B cell (primary cell): ENCODE data around the gene RAPH1. TPM values are rescaled to one million over a fixed set of nuclear protein-coding genes. Genes with fewer than 3 reads are reported as not detected.

Experiments used
- ATAC-seq: fragments of 200-7000 bp; cut with Tn5 transposase; one replicate; pipeline ENCODE4 v1.10.0; 2021; ENCODE audit warnings: low read depth, mild to moderate bottlenecking, moderate number of reproducible peaks, moderate library complexity
- CTCF ChIA-PET: fragments of 350-600 bp; sonication (Branson Sonifier 250); formaldehyde crosslinking; loops from one replicate; lab custom pipeline; 2021; ENCODE audit warnings: antibody characterized with exemption, inconsistent platforms; lab: Charles Lee
- POLR2A ChIA-PET: fragments of 350-600 bp; sonication (Branson Sonifier 250); formaldehyde crosslinking; loops from one replicate; lab custom pipeline; 2021; ENCODE audit warnings: antibody characterized with exemption; lab: Charles Lee
- DNase-seq: peaks from one replicate; pipeline ENCODE4 v3.0.0; 2013
- H2AFZ ChIP-seq: 2 replicates; pipeline ENCODE4 v1.6.1; 2012; ENCODE audit warnings: mild to moderate bottlenecking, low read depth, low read length; ENCODE audit not compliant: insufficient read depth, poor library complexity, severe bottlenecking
- H3K27ac ChIP-seq, 2 donors: 1 replicate in 1 of 2; 2 replicates in 1 of 2; pipeline ENCODE4 v1.5.1; 2012 to 2013; ENCODE audit warnings: low read length in 2 of 2, mild to moderate bottlenecking in 2 of 2, moderate library complexity in 1 of 2
- H3K27me3 ChIP-seq, 4 experiments: fragments of 200-600 bp in 1 of 4; sonication (generic) in 1 of 4; replicated peaks in 1 of 4; 1 replicate in 2 of 4; 2 replicates in 2 of 4; pipeline versions ENCODE4 v1.6.1 to v1.7.0; 2013 to 2016; ENCODE audit warnings: low read length in 3 of 4, mild to moderate bottlenecking in 2 of 4, mixed read lengths in 1 of 4, moderate library complexity in 1 of 4; ENCODE audit not compliant: insufficient read depth in 4 of 4, control insufficient read depth in 3 of 4; ENCODE audit errors: control extremely low read depth in 1 of 4
- H3K36me3 ChIP-seq, 2 experiments: replicated peaks in 1 of 2; 1 replicate in 1 of 2; 2 replicates in 1 of 2; pipeline versions ENCODE4 v1.6.1 to v1.7.1; 2013; ENCODE audit warnings: low read length in 1 of 2; ENCODE audit not compliant: insufficient read depth in 2 of 2, control insufficient read depth in 1 of 2; ENCODE audit errors: control extremely low read depth in 1 of 2, extremely low read depth in 1 of 2
- H3K4me1 ChIP-seq, 2 donors: fragments of 200-600 bp in 1 of 2; sonication (generic) in 1 of 2; 1 replicate in 1 of 2; 2 replicates in 1 of 2; pipeline versions ENCODE4 v1.5.1 to v1.6.1; 2013 to 2017; ENCODE audit warnings: low read length in 2 of 2; ENCODE audit not compliant: control insufficient read depth in 2 of 2, insufficient read depth in 2 of 2
- H3K4me2 ChIP-seq: replicated peaks from 2 replicates; pipeline ENCODE3; 2012; ENCODE audit warnings: mild to moderate bottlenecking, low read depth, low read length; ENCODE audit not compliant: poor library complexity, severe bottlenecking
- H3K4me3 ChIP-seq, 5 experiments: fragments of 200-600 bp in 1 of 5; sonication (generic) in 1 of 5; 1 replicate in 3 of 5; 2 replicates in 2 of 5; pipeline versions ENCODE4 v1.5.1 to v1.7.0; 2011 to 2016; ENCODE audit warnings: low read length in 4 of 5, mild to moderate bottlenecking in 4 of 5, low read depth in 2 of 5, control low read depth in 1 of 5, moderate library complexity in 1 of 5; ENCODE audit not compliant: insufficient read depth in 1 of 5; ENCODE audit errors: control extremely low read depth in 1 of 5, extremely low read depth in 1 of 5
- H3K79me2 ChIP-seq: fragments of 200-600 bp; sonication (generic); one replicate; pipeline ENCODE4 v1.6.0; 2016; ENCODE audit warnings: low read length; ENCODE audit not compliant: control insufficient read depth, insufficient read depth
- H3K9ac ChIP-seq: fragments of 200-600 bp; sonication (generic); 2 replicates; pipeline ENCODE4 v1.6.1; 2017; ENCODE audit warnings: mild to moderate bottlenecking, low read length, moderate library complexity
- H3K9me3 ChIP-seq, 3 donors: one replicate each; pipeline versions ENCODE4 v1.6.1 to v1.7.1; 2013; ENCODE audit warnings: low read length in 2 of 3; ENCODE audit not compliant: control insufficient read depth in 2 of 3, insufficient read depth in 1 of 3; ENCODE audit errors: control extremely low read depth in 1 of 3
- H4K20me1 ChIP-seq: 2 replicates; pipeline ENCODE4 v1.6.0; 2012; ENCODE audit warnings: mild to moderate bottlenecking, low read length; ENCODE audit not compliant: insufficient read depth, control insufficient read depth, poor library complexity, severe bottlenecking
- H3K27ac Mint-ChIP-seq: one replicate; pipeline ENCODE4 v1.8.0; 2021; ENCODE audit warnings: mixed read lengths
- H3K27me3 Mint-ChIP-seq: one replicate; pipeline ENCODE4 v1.8.0; 2021; ENCODE audit warnings: mixed read lengths
- H3K4me1 Mint-ChIP-seq: one replicate; pipeline ENCODE4 v1.8.0; 2021; ENCODE audit warnings: mixed read lengths
- H3K4me3 Mint-ChIP-seq: one replicate; pipeline ENCODE4 v1.8.0; 2021; ENCODE audit warnings: mixed read lengths
- H3K9me3 Mint-ChIP-seq: one replicate; pipeline ENCODE4 v1.8.0; 2022; ENCODE audit warnings: mixed read lengths; ENCODE audit not compliant: insufficient read depth
- EZH2 ChIP-seq: IDR thresholded peaks from 2 replicates; pipeline ENCODE4 v1.6.1; 2012; ENCODE audit warnings: borderline replicate concordance, low read depth, mild to moderate bottlenecking, moderate library complexity, low read length; ENCODE audit not compliant: insufficient read depth, poor library complexity, severe bottlenecking
- WGBS: methylation state at CpG from one replicate; pipeline ENCODE4 v1.1.5; 2013; ENCODE audit warnings: missing lambda C conversion rate; ENCODE audit not compliant: insufficient coverage; 5-methylcytosine and 5-hydroxymethylcytosine counted together
- intact Hi-C: fragments of 100-400 bp; cut with micrococcal nuclease; formaldehyde crosslinking; loops from one replicate; pipeline ENCODE4 v1.10.0; 2022
- polyA plus RNA-seq: library from polyadenylated mRNA; depleted of rRNA; stranded (reverse); fragments of >200 nt; gene quantifications from 2 replicates; pipeline ENCODE4 v1.2.3, GENCODE V29; 2012
- total RNA-seq, 2 donors: library from RNA; stranded (reverse); fragments of 120-200 nt in 1 of 2; gene quantifications; 1 replicate in 1 of 2; 2 replicates in 1 of 2; pipeline versions ENCODE4 v1.2.3 to v1.2.4, GENCODE V29; 2013 to 2022
- TF ChIP-seq, protein P1 (sequence below): fragments of 200-600 bp; IDR thresholded peaks from one replicate; pipeline ENCODE4 v1.8.0; 2022; ENCODE audit warnings: antibody characterized with exemption, mild to moderate bottlenecking

Gene RAPH1
- total and polyA plus RNA-seq, 2 donors (not counting 1 experiment from before 2014, with no cell fraction given) = 0.13 TPM; not detected in 1

DNA sequence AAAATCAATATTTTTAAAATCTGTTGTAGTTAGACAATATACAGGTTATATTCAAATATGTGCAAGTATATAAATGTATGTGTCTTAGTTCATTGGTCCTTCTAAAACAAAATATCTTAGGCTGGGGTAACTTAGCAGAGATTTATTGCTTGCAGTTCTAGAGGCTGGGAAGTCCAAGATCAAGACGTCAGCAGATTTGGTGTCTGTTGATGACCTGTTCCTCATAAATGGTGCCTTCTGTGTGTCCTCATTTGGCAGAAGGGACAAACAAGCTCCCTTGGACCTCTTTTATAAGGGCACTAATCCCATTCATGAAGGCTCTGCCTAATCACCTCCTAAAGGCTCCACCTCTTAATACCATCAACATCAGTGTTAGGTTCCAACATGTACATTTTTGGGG is 175.7 kb downstream of the RAPH1 start:
- H3K4me1 Mint-ChIP-seq = peaks cover 10% of the 10 kb centered on the region
- H3K4me2 ChIP-seq = no peak overlapping the region
- DNase-seq (no peak), ATAC-seq (no peak)
- WGBS = 100% methylated on average over 1 of the region's 1 CpG
- H4K20me1 ChIP-seq = no peaks in the 10 kb centered on the region
- no peak overlapping the region for H3K4me3 Mint-ChIP-seq
- no peaks in the 10 kb centered on the region for H3K79me2 ChIP-seq
- ChIA-PET POLR2A (no interaction called here), CTCF (no interaction called here)
- intact Hi-C loops = no loop called here
- no peaks in the 10 kb centered on the region for H3K36me3 ChIP-seq
- H3K9me3 Mint-ChIP-seq = no peaks in the 10 kb centered on the region
- no peak for TF ChIP-seq EZH2
- TF ChIP-seq, protein P1, sequence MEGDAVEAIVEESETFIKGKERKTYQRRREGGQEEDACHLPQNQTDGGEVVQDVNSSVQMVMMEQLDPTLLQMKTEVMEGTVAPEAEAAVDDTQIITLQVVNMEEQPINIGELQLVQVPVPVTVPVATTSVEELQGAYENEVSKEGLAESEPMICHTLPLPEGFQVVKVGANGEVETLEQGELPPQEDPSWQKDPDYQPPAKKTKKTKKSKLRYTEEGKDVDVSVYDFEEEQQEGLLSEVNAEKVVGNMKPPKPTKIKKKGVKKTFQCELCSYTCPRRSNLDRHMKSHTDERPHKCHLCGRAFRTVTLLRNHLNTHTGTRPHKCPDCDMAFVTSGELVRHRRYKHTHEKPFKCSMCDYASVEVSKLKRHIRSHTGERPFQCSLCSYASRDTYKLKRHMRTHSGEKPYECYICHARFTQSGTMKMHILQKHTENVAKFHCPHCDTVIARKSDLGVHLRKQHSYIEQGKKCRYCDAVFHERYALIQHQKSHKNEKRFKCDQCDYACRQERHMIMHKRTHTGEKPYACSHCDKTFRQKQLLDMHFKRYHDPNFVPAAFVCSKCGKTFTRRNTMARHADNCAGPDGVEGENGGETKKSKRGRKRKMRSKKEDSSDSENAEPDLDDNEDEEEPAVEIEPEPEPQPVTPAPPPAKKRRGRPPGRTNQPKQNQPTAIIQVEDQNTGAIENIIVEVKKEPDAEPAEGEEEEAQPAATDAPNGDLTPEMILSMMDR = no peak
- H3K4me1 ChIP-seq = no peaks in the 10 kb centered on the region
- no peak overlapping the region for H3K4me3 ChIP-seq
- H2AFZ ChIP-seq = no peak overlapping the region
- H3K27ac ChIP-seq = no peak overlapping the region
- H3K27me3 Mint-ChIP-seq = no peaks in the 10 kb centered on the region
- no peak overlapping the region for H3K27ac Mint-ChIP-seq
- peaks cover 0 to 1% (median 0%) of the 10 kb centered on the region in 3 donors for H3K9me3 ChIP-seq
- no peaks in the 10 kb centered on the region for H3K27me3 ChIP-seq
- H3K9ac ChIP-seq = no peak overlapping the region

DNA sequence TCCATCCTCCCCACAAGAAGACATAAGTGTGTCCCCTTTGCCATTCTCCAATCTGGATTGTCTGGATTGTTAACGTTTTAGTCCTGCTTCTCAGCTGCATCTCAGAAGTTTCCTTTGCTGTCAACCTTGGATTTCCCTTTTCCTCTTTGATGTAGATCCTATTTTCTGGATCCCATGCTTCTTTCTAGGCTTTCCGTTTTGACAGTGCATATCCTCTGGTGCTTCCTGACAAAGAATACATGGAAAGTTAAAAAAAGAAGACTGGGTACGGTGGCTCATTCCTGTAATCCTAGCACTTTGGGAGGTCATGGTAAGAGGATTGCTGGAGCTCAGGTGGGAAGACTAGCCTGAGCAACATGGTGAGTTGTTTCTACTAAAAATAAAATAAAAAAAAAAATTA is 180.1 kb downstream of the RAPH1 start:
- no peaks in the 10 kb centered on the region for H3K4me1 Mint-ChIP-seq
- Histone ChIP-seq H3K9ac (no peak overlapping the region), H3K4me3 (no peak overlapping the region), H4K20me1 (no peaks in the 10 kb centered on the region), H3K4me1 (no peaks in the 10 kb centered on the region), H3K4me2 (no peak overlapping the region), H2AFZ (no peak overlapping the region), H3K79me2 (peaks cover 13% of the 10 kb centered on the region), H3K36me3 (no peaks in the 10 kb centered on the region), H3K9me3 (peaks cover 0 to 1% (median 0%) of the 10 kb centered on the region in 3 donors), H3K27ac (no peak overlapping the region), H3K27me3 (no peaks in the 10 kb centered on the region)
- no peaks in the 10 kb centered on the region for H3K9me3 Mint-ChIP-seq
- DNase-seq (no peak), ATAC-seq (no peak)
- H3K27me3 Mint-ChIP-seq = no peaks in the 10 kb centered on the region
- TF ChIP-seq, protein P1 = no peak
- WGBS = 90% methylated on average over 3 of the region's 3 CpGs
- intact Hi-C loops = no loop called here
- CTCF ChIA-PET = no interaction called here
- no peak overlapping the region for H3K4me3 Mint-ChIP-seq
- POLR2A ChIA-PET = no interaction called here
- H3K27ac Mint-ChIP-seq = no peak overlapping the region
